A549 (cell line): Measurements from ENCODE around the gene MAPK8IP3. TPM values are rescaled to one million over a fixed set of nuclear protein-coding genes. Genes with fewer than 3 reads are reported as not detected.

ENCODE experiments used
- ATOH8 ChIP-seq: fragments of 250-450 bp; sonication (Bioruptor Pico); IDR thresholded peaks from 2 replicates; pipeline ENCODE4 v1.5.0; 2020; ENCODE audit warnings: low read depth, mild to moderate bottlenecking, moderate library complexity
- BCL3 ChIP-seq: fragments of >200 bp; sonication (Bioruptor Twin); formaldehyde crosslinking; IDR thresholded peaks from 3 replicates; pipeline ENCODE4 v1.6.1; 2016
- BHLHE40 ChIP-seq: IDR thresholded peaks from 2 replicates; pipeline ENCODE4 v1.6.1; 2012; ENCODE audit warnings: low read depth, low read length, inconsistent platforms
- CBX2 ChIP-seq: fragments of 200-600 bp; sonication (generic); IDR thresholded peaks from 2 replicates; pipeline ENCODE4 v1.6.1; 2016; ENCODE audit warnings: low read depth, mild to moderate bottlenecking, borderline replicate concordance
- CBX8 ChIP-seq: fragments of 200-600 bp; sonication (generic); IDR thresholded peaks from 2 replicates; pipeline ENCODE4 v1.6.1; 2016
- CHD2 ChIP-seq: fragments of 150-350 bp; IDR thresholded peaks from 2 replicates; pipeline ENCODE4 v1.6.1; 2014; ENCODE audit warnings: low read length; ENCODE audit not compliant: partially characterized antibody
- CTCF ChIP-seq: fragments of >200 bp; sonication (Bioruptor Twin); formaldehyde crosslinking; IDR thresholded peaks from 3 replicates; pipeline ENCODE4 v1.5.1; 2016
- E2F6 ChIP-seq: IDR thresholded peaks from 2 replicates; pipeline ENCODE4 v1.6.1; 2012; ENCODE audit warnings: low read depth, borderline replicate concordance
- ELK1 ChIP-seq: fragments of 150-350 bp; IDR thresholded peaks from 2 replicates; pipeline ENCODE4 v1.6.1; 2014; ENCODE audit warnings: low read depth, mild to moderate bottlenecking, low read length
- EP300 ChIP-seq, 2 experiments: fragments of >200 bp; sonication (Bioruptor Twin); formaldehyde crosslinking; IDR thresholded peaks; 2 replicates in 1 of 2; 3 replicates in 1 of 2; pipeline ENCODE4 v1.6.1; 2016 to 2017
- FOXS1 ChIP-seq: fragments of 250-450 bp; sonication (Bioruptor Pico); IDR thresholded peaks from 2 replicates; pipeline ENCODE4 v1.5.0; 2020; ENCODE audit warnings: mild to moderate bottlenecking, moderate library complexity
- GATA3 ChIP-seq: IDR thresholded peaks from 2 replicates; pipeline ENCODE4 v1.6.1; 2012; ENCODE audit warnings: borderline replicate concordance
- HDAC2 ChIP-seq: fragments of 200-600 bp; sonication (generic); IDR thresholded peaks from 2 replicates; pipeline ENCODE4 v1.6.1; 2016
- HES2 ChIP-seq: fragments of >200 bp; sonication (Bioruptor Twin); formaldehyde crosslinking; IDR thresholded peaks from 2 replicates; pipeline ENCODE4 v1.6.1; 2016
- HOXB5 ChIP-seq: fragments of 250-450 bp; sonication (Bioruptor Pico); IDR thresholded peaks from 2 replicates; pipeline ENCODE4 v1.5.0; 2020; ENCODE audit warnings: mild to moderate bottlenecking, moderate library complexity
- JUN ChIP-seq, 2 experiments: fragments of >200 bp; sonication (Bioruptor Twin); formaldehyde crosslinking; IDR thresholded peaks; 2 replicates in 1 of 2; 3 replicates in 1 of 2; pipeline ENCODE4 v1.6.1; 2016 to 2017
- JUNB ChIP-seq: fragments of >200 bp; sonication (Bioruptor Twin); formaldehyde crosslinking; IDR thresholded peaks from 2 replicates; pipeline ENCODE4 v1.6.1; 2016
- KDM5A ChIP-seq: fragments of 200-600 bp; sonication (generic); IDR thresholded peaks from 2 replicates; pipeline ENCODE4 v1.6.1; 2016; ENCODE audit warnings: antibody characterized with exemption, mild to moderate bottlenecking
- MAFK ChIP-seq: fragments of 450-650 bp; IDR thresholded peaks from 2 replicates; pipeline ENCODE4 v1.6.1; 2014; ENCODE audit not compliant: partially characterized antibody
- MAX ChIP-seq: IDR thresholded peaks from 2 replicates; pipeline ENCODE4 v1.6.1; 2012
- MYC ChIP-seq: IDR thresholded peaks from 2 replicates; pipeline ENCODE4 v1.6.1; 2012; ENCODE audit warnings: mild to moderate bottlenecking, inconsistent platforms, low read length, improper control_type of control experiment, borderline replicate concordance
- NR3C1 ChIP-seq: fragments of >200 bp; sonication (Bioruptor Twin); formaldehyde crosslinking; IDR thresholded peaks from 3 replicates; pipeline ENCODE4 v1.6.1; 2017
- PHF8 ChIP-seq: fragments of 200-600 bp; sonication (generic); IDR thresholded peaks from 2 replicates; pipeline ENCODE4 v1.6.1; 2016; ENCODE audit warnings: low read depth, mild to moderate bottlenecking, antibody characterized with exemption, moderate library complexity, borderline replicate concordance
- POLR2A ChIP-seq: IDR thresholded peaks from 2 replicates; pipeline ENCODE4 v1.6.1; 2012; ENCODE audit warnings: mild to moderate bottlenecking, low read length
- POLR2AphosphoS2 ChIP-seq: conservative IDR thresholded peaks from 2 replicates; pipeline ENCODE4 v1.6.1; 2012; ENCODE audit warnings: low read length, improper control_type of control experiment, inconsistent platforms
- RAD21 ChIP-seq, 2 experiments: fragments of >200 bp in 1 of 2; sonication (Bioruptor Twin) in 1 of 2; formaldehyde crosslinking in 1 of 2; IDR thresholded peaks in 1 of 2; conservative IDR thresholded peaks in 1 of 2; 2 replicates in 1 of 2; 3 replicates in 1 of 2; pipeline ENCODE4 v1.6.1; 2012 to 2018; ENCODE audit warnings: inconsistent platforms in 1 of 2
- RFX5 ChIP-seq: fragments of 450-650 bp; IDR thresholded peaks from 2 replicates; pipeline ENCODE4 v1.7.1; 2014; ENCODE audit warnings: antibody characterized with exemption, mild to moderate bottlenecking, moderate library complexity
- RNF2 ChIP-seq: fragments of 200-600 bp; sonication (generic); IDR thresholded peaks from 2 replicates; pipeline ENCODE4 v1.6.1; 2016; ENCODE audit warnings: low read depth, mild to moderate bottlenecking, antibody characterized with exemption, moderate library complexity, borderline replicate concordance
- SMC3 ChIP-seq: fragments of >200 bp; sonication (Bioruptor Twin); formaldehyde crosslinking; IDR thresholded peaks from 3 replicates; pipeline ENCODE4 v1.6.1; 2018; ENCODE audit warnings: inconsistent platforms
- ZFP36 ChIP-seq: fragments of 450-650 bp; IDR thresholded peaks from 2 replicates; pipeline ENCODE4 v1.6.1; 2014; ENCODE audit warnings: borderline replicate concordance; ENCODE audit not compliant: partially characterized antibody
- ZNF302 ChIP-seq: fragments of 250-450 bp; sonication (Bioruptor Pico); IDR thresholded peaks from 2 replicates; pipeline ENCODE4 v1.9.0; 2021; ENCODE audit warnings: inconsistent platforms, mild to moderate bottlenecking, moderate library complexity
- ZSCAN20 ChIP-seq: fragments of 250-450 bp; sonication (Bioruptor Pico); IDR thresholded peaks from 2 replicates; pipeline ENCODE4 v1.8.0; 2022; ENCODE audit warnings: mild to moderate bottlenecking, moderate library complexity
- polyA plus RNA-seq, 4 experiments: library from polyadenylated mRNA; depleted of rRNA in 3 of 4; stranded (reverse); fragments of >200 nt; fragmentation: RNase III in 1 of 4; extraction: RNeasy Plus Mini Kit Qiagen cat#74134 plus additional on column Dnase treatment in 1 of 4; gene quantifications; 2 replicates in 3 of 4; 3 replicates in 1 of 4; pipeline ENCODE4 v1.2.3, GENCODE V29; 2011 to 2017

MAPK8IP3 gene
- polyA plus RNA-seq, 2 of the 4 experiments (the other 2 are of a cell fraction), result 12.0 to 53.3 TPM

GRCh38 chr16:1705688-1706385 lies at the start of gene MAPK8IP3 (continued):
- TF ChIP-seq BCL3, result peak; percentile 87; the same call in 2 of the 3 replicates
- TF ChIP-seq HOXB5, result 0 out of 2 replicates have a peak, but pooled peaks have one; percentile 47
- no peak for TF ChIP-seq ZSCAN20
- TF ChIP-seq ZNF302 (CRISPR knock-in tag), result no peak
- no peak for TF ChIP-seq ZFP36
- peak; percentile 42; the same call in 1 of the 2 replicates for TF ChIP-seq RFX5
- peak; percentile 93 for TF ChIP-seq CTCF
- no peak for TF ChIP-seq CBX2
- no peak for TF ChIP-seq BHLHE40
- TF ChIP-seq RNF2, result no peak
- TF ChIP-seq CHD2, result no peak
- TF ChIP-seq SMC3, result peak; percentile 74
- TF ChIP-seq MAFK, result no peak
- TF ChIP-seq PHF8, result peak; percentile 85; the same call in 1 of the 2 replicates
- no peak for TF ChIP-seq EP300 (IDR thresholded peaks at IDR 0.05)
- TF ChIP-seq JUN (IDR thresholded peaks at IDR 0.05), result peak; percentile 89 to 96
- TF ChIP-seq POLR2A, result peak; percentile 94
- no peak for TF ChIP-seq CBX8
- TF ChIP-seq MYC, result no peak; the same call in 1 of the 2 replicates
- TF ChIP-seq GATA3, result peak; percentile 43; the same call in 1 of the 2 replicates
- no peak for TF ChIP-seq ATOH8 (CRISPR knock-in tag)
- peak; percentile 21 to 64; a peak in 3 of 5 replicates for TF ChIP-seq RAD21 (conservative IDR thresholded peaks at IDR 0.05 in 1 of 2, IDR thresholded peaks at IDR 0.05 in 1 of 2)
- TF ChIP-seq ELK1, result peak; percentile 4; the same call in 1 of the 2 replicates
- TF ChIP-seq FOXS1, result no peak
- no peak for TF ChIP-seq JUNB
- TF ChIP-seq MAX, result peak; percentile 69
- no peak for TF ChIP-seq POLR2AphosphoS2
- no peak for TF ChIP-seq HDAC2
- TF ChIP-seq HES2, result no peak
- TF ChIP-seq NR3C1, result no peak
- no peak for TF ChIP-seq KDM5A
- TF ChIP-seq E2F6, result no peak
